Right ventricle myocardium superior (tissue), 1 donor: ENCODE measurements around the gene TBC1D12. TPM values are rescaled to one million over a fixed set of nuclear protein-coding genes. Genes with fewer than 3 reads are reported as not detected.

ENCODE experiments used
- ATAC-seq: fragments of 200-7000 bp; cut with Tn5 transposase; one replicate; pipeline ENCODE4 v1.9.1; 2020; ENCODE audit warnings: mild to moderate bottlenecking; ENCODE audit not compliant: poor library complexity
- DNase-seq: peaks from one replicate; pipeline ENCODE4 v3.0.0-alpha.2; 2020
- intact Hi-C: fragments of 100-400 bp; cut with DNase I; formaldehyde crosslinking; loops from one replicate; pipeline ENCODE4 v1.11.2; 2022
- total RNA-seq: library from RNA; stranded (reverse); fragmentation: NEBNext Ultra II Directional; extraction: Animal tissue kit (Norgen Biotek cat#: 25700); gene quantifications from one replicate; pipeline ENCODE4 v1.2.1, GENCODE V29; 2021
- donor health status: DM: no; HTN: yes; CAD: no; lungs with severe emphysema.

The TBC1D12 gene
- total RNA-seq, 1 donor from 2014 or later, result 4.4 TPM

DNA sequence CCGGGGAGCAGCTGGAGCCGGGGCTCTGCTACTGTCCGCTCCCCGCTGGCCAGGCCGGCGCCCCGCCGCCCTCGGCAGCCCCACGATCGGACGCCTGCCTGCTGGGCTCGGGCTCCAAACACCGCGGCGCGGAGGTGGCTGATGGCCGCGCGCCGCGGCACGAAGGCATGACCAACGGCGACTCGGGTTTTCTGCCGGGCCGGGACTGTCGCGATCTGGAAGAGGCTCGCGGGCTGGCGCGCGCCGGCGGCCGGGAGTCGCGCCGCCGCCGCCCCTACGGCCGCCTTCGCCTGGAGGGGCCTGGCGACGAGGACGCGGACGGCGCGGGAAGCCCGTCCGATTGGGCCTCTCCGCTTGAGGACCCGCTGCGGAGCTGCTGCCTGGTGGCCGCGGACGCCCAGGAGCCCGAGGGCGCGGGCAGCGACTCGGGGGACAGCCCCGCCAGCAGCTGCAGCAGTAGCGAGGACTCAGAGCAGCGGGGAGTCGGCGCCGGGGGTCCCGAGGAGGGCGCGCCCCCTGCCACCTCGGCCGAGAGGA is 570 bp downstream of the TBC1D12 start:
- intact Hi-C loops, result loop anchor here (5.0 kb wide), 1 partner anchor 41 kb away; the partner anchor contains the start of gene NOC3L
- DNase-seq (no peak), ATAC-seq (peak; percentile 52)

GRCh38 chr10:94403380-94404213 is 1.3 kb downstream of the TBC1D12 start:
- DNase-seq, result peak; percentile 73
- peak; percentile 51 for ATAC-seq
- intact Hi-C loops, result loop anchor here (5.0 kb wide), 1 partner anchor 41 kb away; the partner anchor contains the start of gene NOC3L

- no peak for DNase-seq
- ATAC-seq, result no peak
- intact Hi-C loops, result no loop called here
These were observed 3.1 kb downstream of the TBC1D12 start for GRCh38 chr10:94405406-94405805.

DNA sequence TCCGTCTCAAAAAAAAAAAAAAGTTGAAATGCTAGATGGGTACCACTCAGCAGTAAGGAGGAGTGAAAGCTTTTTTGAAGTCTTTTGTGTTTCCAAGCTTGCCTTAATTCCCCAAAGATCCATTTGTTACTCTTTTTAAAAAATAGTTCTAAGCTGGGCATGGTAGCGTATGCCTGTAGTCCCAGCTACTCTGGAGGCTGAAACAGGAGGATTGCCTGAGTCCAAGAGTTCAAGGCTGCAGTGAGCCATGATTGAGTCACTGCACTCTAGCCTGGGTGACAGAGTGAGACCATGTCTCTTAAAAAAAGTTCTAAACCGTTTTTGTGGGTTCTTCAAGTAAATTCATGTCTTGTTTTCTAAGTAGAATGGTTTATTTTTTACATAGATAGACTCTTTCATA is 5.3 kb downstream of the TBC1D12 start:
- intact Hi-C loops, result no loop called here
- DNase-seq, result no peak
- ATAC-seq, result no peak

DNA sequence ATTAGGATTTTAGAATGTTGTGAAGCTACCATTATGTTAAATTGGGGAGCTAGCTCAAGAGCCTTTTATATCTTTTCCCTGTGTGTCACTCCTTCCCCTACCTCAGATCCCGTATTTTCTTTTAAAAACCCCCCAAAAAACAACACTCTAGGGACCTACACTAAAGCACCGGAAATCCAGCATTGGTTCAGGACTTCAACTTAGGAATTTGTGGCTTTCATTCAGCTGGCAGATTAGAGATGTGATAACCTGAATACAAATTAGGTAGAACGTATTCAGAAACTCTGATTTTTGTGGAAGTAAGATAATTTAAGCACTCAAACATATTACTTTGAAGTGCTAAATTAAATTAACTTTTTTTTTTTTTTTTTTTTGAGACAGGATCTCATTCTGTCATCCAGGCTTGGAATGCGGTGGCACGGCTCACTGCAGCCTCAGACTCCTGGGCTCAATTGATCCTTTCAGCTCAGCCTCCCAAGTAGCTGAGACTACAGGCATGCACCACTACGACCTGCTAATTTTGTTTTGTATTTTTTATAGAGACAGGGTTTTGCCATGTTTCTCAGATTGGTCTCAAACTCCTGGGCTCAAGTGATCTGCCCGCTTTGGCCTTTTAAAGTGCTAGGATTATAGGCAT is 6.8 kb downstream of the TBC1D12 start:
- ATAC-seq (no peak), DNase-seq (no peak)
- intact Hi-C loops, result no loop called here

GRCh38 chr10:94411304-94411703 is 9.0 kb downstream of the TBC1D12 start:
- intact Hi-C loops, result no loop called here
- no peak for DNase-seq
- no peak for ATAC-seq

- DNase-seq (no peak), ATAC-seq (no peak)
- intact Hi-C loops, result no loop called here
These were observed 10.1 kb downstream of the TBC1D12 start for GRCh38 chr10:94412449-94412848.

- intact Hi-C loops, result no loop called here
- no peak for DNase-seq
- no peak for ATAC-seq
These were observed 11.0 kb downstream of the TBC1D12 start for GRCh38 chr10:94413361-94413760.

- ATAC-seq, result no peak
- no peak for DNase-seq
- intact Hi-C loops, result no loop called here
These were observed 14.6 kb downstream of the TBC1D12 start for GRCh38 chr10:94416896-94417295.

DNA sequence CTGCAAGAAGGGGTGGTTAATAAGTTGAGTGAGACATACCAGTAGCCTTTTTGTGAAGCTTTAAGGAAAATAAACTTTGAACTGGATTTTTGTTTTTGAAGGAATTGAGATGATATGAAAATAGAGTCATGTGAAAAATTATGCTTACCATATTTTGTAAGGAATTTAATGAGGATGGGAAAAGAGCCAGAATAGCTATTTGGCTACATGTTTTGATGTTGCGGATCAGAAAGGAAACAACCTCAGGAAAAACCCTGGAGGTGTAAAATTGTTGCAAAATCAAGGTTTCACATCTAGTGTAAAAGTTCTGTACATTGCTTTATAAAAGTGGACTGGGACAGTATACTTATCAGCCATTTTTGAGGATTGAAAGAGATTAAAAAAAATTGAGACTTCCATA is 15.0 kb downstream of the TBC1D12 start:
- DNase-seq (no peak), ATAC-seq (no peak)
- intact Hi-C loops, result no loop called here

GRCh38 chr10:94420516-94420915 is 18.2 kb downstream of the TBC1D12 start:
- DNase-seq, result no peak
- ATAC-seq, result no peak
- intact Hi-C loops, result no loop called here

- intact Hi-C loops, result no loop called here
- no peak for ATAC-seq
- no peak for DNase-seq
These were observed 18.7 kb downstream of the TBC1D12 start for GRCh38 chr10:94420998-94421528.

GRCh38 chr10:94423627-94424026 is 21.3 kb downstream of the TBC1D12 start:
- ATAC-seq, result no peak

DNA sequence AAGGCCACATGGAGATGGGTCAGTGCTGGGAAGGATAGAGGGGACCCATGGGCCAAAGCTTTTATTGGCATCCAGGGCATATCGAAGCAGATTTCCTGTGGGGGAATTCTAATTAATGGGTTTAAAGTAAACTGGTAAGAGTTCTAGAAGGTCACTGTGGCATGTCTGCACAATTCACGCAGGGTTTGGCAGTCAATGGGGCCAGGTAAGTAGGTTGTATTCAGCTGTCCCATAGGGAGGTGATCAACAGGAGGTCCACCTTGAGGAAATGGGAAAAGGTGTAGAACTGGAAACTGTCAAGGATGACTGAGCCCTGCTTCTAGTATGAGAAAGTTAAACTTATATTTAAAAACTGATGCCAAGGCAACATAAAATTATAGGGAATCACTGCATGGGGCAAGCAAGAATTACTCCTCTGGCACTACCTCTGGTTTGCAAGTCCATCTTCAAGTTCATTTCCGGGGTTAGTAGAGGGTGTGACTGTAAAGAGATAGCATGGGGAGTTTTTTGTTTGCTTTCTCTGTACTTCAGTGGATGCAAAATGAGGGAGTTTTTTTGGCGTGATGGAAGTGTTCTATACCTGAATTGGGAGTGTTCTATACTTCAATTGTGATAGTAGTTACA is 22.5 kb downstream of the TBC1D12 start:
- intact Hi-C loops, result no loop called here
- DNase-seq (no peak), ATAC-seq (no peak)

More at GRCh38 chr10:94423627-94424026, 21.3 kb downstream of the TBC1D12 start:
- DNase-seq, result no peak
- intact Hi-C loops, result no loop called here

DNA sequence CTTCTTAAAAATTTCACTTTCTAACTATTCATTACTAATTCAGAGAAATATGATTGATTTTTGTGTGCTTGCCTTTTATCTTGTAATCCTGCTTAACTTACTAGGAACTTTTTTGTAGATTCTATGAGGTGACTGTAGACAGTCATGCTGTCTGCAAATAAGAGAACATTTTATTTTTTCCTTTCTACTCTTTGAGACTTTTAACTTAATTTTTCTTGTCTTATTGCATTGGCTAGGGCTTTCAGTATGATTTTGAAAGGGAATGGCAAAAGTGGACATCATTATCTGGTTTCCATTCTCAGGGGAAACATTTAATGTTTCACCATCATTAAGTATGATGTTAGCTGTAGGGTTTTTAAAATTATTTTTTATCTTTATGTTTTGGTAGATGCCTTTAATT is 23.6 kb downstream of the TBC1D12 start:
- DNase-seq (no peak), ATAC-seq (no peak)
- intact Hi-C loops, result no loop called here

DNA sequence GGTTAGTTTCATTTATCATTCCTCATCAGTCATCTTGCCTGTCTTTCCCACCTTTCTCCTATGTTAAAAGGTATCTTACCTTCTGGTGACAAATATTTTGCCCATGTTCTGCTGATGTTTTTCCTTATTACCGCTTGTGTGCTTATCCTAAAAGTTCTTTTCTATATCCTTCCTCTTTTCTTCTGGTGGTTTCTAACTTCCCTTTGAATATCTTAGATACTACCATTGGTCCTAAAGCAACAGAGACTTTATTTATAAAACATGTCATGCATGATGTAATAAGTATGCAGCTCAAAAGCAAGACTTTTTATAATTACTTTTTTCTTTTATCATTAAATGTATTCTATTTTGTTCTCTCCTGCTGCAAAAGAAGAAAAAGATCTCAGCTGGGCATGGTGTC is 24.8 kb downstream of the TBC1D12 start:
- DNase-seq (no peak), ATAC-seq (no peak)
- intact Hi-C loops, result no loop called here

DNA sequence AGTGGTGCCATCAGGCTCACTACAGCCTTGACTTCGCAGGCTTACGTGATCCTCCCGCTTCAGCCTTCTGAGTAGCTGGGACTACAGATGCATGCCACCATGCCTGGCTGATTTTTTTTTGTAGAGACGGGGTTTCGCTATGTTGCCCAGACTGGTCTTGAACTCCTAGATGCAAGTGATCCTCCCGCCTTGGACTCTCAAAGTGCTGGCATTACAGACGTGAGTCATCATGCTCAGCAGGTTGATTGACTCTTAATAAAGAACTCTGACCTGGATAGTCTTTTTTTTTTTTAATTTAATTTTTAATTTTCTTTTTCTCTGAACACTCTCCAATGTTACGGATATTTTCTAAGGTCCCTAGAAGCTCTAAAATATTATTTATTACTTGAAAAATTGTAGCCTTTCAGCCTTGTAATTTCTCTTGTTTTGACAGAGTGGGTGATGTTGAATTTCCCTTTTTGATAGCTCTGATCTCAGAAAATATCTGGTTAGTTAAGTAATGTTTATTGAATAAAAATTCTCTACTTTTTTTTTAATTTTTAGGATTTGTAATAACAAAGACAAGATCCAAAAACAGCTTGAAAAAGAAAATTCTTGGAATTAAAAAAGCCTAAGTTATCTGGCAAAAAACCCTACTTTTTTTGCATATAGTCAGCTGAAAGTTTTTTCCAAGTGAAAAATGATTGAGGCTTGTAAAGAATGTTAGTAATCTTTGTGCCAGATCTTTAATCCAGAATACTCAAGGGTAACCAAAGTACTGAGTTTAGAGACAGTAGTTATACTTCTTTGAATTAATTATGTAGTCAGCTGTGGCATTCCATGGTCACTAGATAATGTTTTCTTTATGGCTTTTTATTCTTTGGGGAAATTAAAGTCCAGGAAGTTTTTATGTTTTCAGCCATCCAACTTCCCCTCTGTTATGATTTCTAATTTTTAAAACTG is 26.7 kb downstream of the TBC1D12 start:
- DNase-seq (no peak), ATAC-seq (peak; percentile 74)
- intact Hi-C loops, result no loop called here

DNA sequence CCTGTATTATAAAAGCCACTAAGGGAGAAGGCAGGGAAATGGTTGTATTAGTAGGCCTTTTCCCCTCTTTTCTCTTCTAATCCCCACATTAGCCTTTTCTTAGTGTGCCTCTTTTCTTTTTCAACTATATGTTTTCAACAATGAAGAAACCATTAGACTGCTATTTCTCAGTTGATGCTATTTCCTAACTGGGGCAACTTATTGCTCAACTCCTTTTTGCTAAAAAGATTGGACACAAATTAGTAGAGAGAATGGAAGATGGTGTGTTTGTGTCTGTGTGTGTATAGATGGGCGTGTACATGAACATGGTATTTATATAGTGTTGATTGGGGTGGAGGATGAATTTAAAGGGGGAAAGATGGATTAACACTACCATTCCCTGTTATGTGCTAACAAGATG is 28.4 kb downstream of the TBC1D12 start:
- intact Hi-C loops, result no loop called here
- DNase-seq (no peak), ATAC-seq (peak; percentile 43)
